Natural killer cell (primary cell): ENCODE measurements around the gene SHC2. TPM values are rescaled to one million over a fixed set of nuclear protein-coding genes. Genes with fewer than 3 reads are reported as not detected.

Source experiments
- ATAC-seq, 3 donors: fragments of 150-1000 bp in 2 of 3; fragments of 200-7000 bp in 1 of 3; cut with Tn5 transposase; 1 replicate in 1 of 3; 2 replicates in 2 of 3; pipeline ENCODE4 v1.10.0; 2021; ENCODE audit warnings: mild to moderate bottlenecking in 2 of 3, moderate library complexity in 2 of 3
- DNase-seq, 2 donors: peaks; one replicate each; pipeline versions ENCODE4 v3.0.0 to v3.0.0-alpha.2; 2013 to 2021; ENCODE audit warnings: mixed read lengths in 1 of 2
- H3K27ac ChIP-seq: one replicate; pipeline ENCODE4 v1.5.1; 2013; ENCODE audit warnings: mild to moderate bottlenecking, low read length
- H3K27me3 ChIP-seq: one replicate; pipeline ENCODE4 v1.6.1; 2013; ENCODE audit warnings: low read length; ENCODE audit not compliant: control insufficient read depth, insufficient read depth
- H3K36me3 ChIP-seq: one replicate; pipeline ENCODE4 v1.6.1; 2013; ENCODE audit warnings: low read length; ENCODE audit not compliant: control insufficient read depth, insufficient read depth
- H3K4me1 ChIP-seq: one replicate; pipeline ENCODE4 v1.6.1; 2013; ENCODE audit warnings: low read length; ENCODE audit not compliant: control insufficient read depth, insufficient read depth
- H3K4me3 ChIP-seq: one replicate; pipeline ENCODE4 v1.5.1; 2013; ENCODE audit warnings: low read length
- H3K9me3 ChIP-seq: one replicate; pipeline ENCODE4 v1.6.1; 2013; ENCODE audit warnings: low read length; ENCODE audit not compliant: control insufficient read depth, insufficient read depth
- H3K27ac Mint-ChIP-seq, 2 donors: one replicate each; pipeline ENCODE4 v1.8.0; 2022; ENCODE audit warnings: mild to moderate bottlenecking in 2 of 2, mixed read lengths in 2 of 2, moderate library complexity in 1 of 2
- H3K27me3 Mint-ChIP-seq, 2 donors: one replicate each; pipeline ENCODE4 v1.8.0; 2022; ENCODE audit warnings: low read depth in 2 of 2, mixed read lengths in 2 of 2
- H3K36me3 Mint-ChIP-seq: one replicate; pipeline ENCODE4 v1.8.0; 2022; ENCODE audit warnings: mixed read lengths
- H3K4me1 Mint-ChIP-seq, 2 donors: one replicate each; pipeline ENCODE4 v1.8.0; 2022; ENCODE audit warnings: mixed read lengths in 2 of 2
- H3K4me3 Mint-ChIP-seq: one replicate; pipeline ENCODE4 v1.8.0; 2022; ENCODE audit warnings: mild to moderate bottlenecking, moderate library complexity, mixed read lengths
- H3K9me3 Mint-ChIP-seq, 2 donors: one replicate each; pipeline ENCODE4 v1.8.0; 2022; ENCODE audit warnings: mixed read lengths in 2 of 2
- CTCF ChIP-seq: fragments of 200-600 bp; IDR thresholded peaks from one replicate; pipeline ENCODE4 v1.8.0; 2022; ENCODE audit warnings: antibody characterized with exemption
- WGBS: methylation state at CpG from one replicate; pipeline ENCODE4 v1.1.7; 2013; ENCODE audit warnings: missing lambda C conversion rate; ENCODE audit not compliant: insufficient coverage; 5-methylcytosine and 5-hydroxymethylcytosine counted together
- intact Hi-C: fragments of 100-400 bp; cut with micrococcal nuclease; formaldehyde crosslinking; loops from one replicate; pipeline ENCODE4 v1.14.2; 2022
- total RNA-seq, 4 donors: library from RNA; stranded (reverse); fragments of 120-200 nt in 1 of 4; gene quantifications; one replicate each; pipeline versions ENCODE4 v1.2.3 to v1.2.4, GENCODE V29; 2013 to 2022

The SHC2 gene, protein sequence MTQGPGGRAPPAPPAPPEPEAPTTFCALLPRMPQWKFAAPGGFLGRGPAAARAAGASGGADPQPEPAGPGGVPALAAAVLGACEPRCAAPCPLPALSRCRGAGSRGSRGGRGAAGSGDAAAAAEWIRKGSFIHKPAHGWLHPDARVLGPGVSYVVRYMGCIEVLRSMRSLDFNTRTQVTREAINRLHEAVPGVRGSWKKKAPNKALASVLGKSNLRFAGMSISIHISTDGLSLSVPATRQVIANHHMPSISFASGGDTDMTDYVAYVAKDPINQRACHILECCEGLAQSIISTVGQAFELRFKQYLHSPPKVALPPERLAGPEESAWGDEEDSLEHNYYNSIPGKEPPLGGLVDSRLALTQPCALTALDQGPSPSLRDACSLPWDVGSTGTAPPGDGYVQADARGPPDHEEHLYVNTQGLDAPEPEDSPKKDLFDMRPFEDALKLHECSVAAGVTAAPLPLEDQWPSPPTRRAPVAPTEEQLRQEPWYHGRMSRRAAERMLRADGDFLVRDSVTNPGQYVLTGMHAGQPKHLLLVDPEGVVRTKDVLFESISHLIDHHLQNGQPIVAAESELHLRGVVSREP
- under 1 TPM in 1 of 3 donors, not detected in 2; 0.75 TPM for total RNA-seq
- 0.05 TPM for total RNA-seq (2013)

- Mint-ChIP-seq H3K27ac (no peak within 1 kb of the TSS), H3K4me1 (no peaks in the 10 kb centered on the region), H3K27me3 (peaks cover 0 to 20% of the 10 kb centered on the region in 2 donors), H3K36me3 (no peaks in the 10 kb centered on the region), H3K4me3 (peak within 1 kb of the TSS; percentile 71), H3K9me3 (peaks cover 0 to 5% of the 10 kb centered on the region in 2 donors)
- WGBS, result 4% methylated on average over 75 of the region's 85 CpGs
- Histone ChIP-seq H3K36me3 (no peaks in the 10 kb centered on the region), H3K4me1 (peaks cover 11% of the 10 kb centered on the region), H3K27ac (no peak within 1 kb of the TSS), H3K27me3 (peaks cover 21% of the 10 kb centered on the region), H3K4me3 (no peak within 1 kb of the TSS), H3K9me3 (no peaks in the 10 kb centered on the region)
- TF ChIP-seq CTCF, result no peak
- intact Hi-C loops, result no loop called here
- DNase-seq (no peak), ATAC-seq (peak in 2 of 3 donors; percentile 42 to 64)
These were observed at the start of gene SHC2 for GRCh38 chr19:460877-461720. TSS of gene SHC2 (minus strand) at chr19:461033. CDS start at chr19:460996, 37 bp downstream.

DNA sequence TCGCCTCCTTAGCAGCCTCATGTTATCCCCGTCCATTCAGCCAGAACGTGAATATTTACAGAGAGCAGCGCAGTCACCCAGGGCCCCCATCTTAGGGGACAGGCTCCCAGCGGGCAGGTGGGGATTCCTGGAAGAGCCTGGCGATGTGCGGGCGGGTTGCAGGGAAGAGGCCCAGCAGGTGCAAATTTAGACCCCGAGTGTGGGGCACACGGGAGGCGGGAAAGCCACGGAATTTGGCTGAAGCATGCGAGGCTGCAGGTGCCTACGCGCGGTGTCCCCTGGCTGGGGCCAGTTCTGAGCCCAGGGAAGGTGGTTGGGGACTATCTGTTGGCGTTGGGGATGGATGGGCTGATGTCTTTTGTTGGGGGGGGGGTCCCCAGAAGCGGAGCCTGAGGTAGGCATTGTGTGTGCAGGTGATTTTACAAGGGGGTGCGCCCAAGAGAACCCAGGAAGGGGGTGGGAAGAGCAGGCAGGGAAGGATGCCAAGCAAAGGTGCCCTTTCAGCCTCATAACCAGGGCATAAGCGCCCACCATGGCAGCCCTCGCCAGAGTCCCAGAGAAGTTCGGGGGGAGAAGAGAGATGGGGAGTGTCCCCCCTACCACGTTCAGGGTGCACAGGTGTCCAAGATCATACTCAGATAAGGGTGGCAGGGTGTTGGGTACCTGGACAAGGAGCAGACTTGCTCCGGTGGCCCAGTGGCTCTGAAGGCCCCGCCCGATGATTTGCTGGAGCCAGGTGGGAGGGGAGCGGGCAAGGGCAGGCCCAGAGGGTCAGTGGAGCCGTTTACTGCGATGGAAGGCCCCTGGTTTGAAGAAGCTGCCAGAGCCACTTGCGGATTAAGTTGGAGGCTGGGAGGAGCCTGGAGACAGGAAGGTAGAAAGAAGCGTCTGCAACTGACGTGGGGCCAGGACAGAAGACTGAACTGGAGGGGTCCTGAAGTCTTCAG lies 47.6 kb upstream of the SHC2 start:
- Mint-ChIP-seq H3K27me3 (no peaks in the 10 kb centered on the region), H3K36me3 (no peaks in the 10 kb centered on the region), H3K4me3 (peak overlapping the region; percentile 96), H3K27ac (peak overlapping the region; percentile 96 to 98), H3K4me1 (peaks cover 23 to 53% of the 10 kb centered on the region in 2 donors), H3K9me3 (no peaks in the 10 kb centered on the region)
- no peaks in the 10 kb centered on the region for H3K9me3 ChIP-seq
- H3K27ac ChIP-seq, result peak overlapping the region; percentile 97
- peaks cover 62% of the 10 kb centered on the region for H3K4me1 ChIP-seq
- H3K27me3 ChIP-seq, result no peaks in the 10 kb centered on the region
- no peak for ATAC-seq
- 71% methylated on average over 32 of the region's 32 CpGs for WGBS
- H3K4me3 ChIP-seq, result peak overlapping the region; percentile 68
- DNase-seq, result no peak
- intact Hi-C loops, result no loop called here
- no peak for TF ChIP-seq CTCF
- no peaks in the 10 kb centered on the region for H3K36me3 ChIP-seq

DNA sequence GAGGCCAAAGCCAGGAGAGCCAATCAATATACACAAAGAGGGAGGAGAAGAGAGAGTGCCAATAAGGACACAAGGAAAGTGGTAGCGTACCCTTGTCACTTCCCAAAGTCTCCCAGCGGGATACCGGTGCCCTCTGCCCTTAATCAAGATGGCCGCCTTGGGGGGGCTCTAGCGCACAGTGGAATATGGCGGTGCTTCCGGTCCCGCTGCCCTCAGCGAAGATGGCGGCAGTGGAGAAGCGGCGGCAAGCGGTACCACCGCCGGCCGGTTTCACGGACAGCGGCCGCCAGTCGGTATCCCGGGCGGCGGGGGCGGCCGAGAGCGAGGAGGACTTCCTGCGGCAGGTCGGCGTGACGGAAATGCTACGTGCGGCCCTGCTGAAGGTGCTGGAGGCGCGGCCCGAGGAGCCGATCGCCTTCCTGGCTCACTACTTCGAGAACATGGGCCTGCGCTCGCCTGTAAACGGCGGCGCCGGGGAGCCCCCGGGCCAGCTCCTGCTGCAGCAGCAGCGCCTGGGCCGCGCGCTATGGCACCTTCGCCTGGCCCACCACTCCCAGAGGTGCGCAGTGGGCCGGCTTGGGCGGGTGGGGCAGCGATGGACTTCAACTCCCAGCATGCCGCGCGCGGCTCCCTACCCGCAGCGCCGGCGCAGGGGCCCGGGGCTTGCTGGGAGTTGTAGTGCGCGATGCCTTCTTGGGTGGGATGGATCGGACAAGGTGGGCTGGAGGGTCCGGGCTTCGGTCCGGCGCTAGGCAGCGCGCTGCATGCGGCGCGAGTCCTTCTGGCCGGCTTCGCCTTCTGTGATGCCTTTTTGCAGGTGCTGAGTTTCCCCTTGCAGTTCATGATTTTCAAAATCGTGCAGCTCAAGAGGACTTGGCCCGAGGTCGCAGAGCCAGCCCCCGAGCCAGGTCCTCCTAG lies 46.7 kb upstream of the SHC2 start, which contains the start of gene TPGS1:
TSS of gene TPGS1 (plus strand) at position 212 of the 918 bp plus-strand sequence. CDS start at position 222, 10 bp downstream.
- peaks cover 56% of the 10 kb centered on the region for H3K4me1 ChIP-seq
- H3K4me3 Mint-ChIP-seq, result peak within 1 kb of the TSS; percentile 96
- H3K4me1 Mint-ChIP-seq, result peaks cover 23 to 53% of the 10 kb centered on the region in 2 donors
- no peaks in the 10 kb centered on the region for H3K9me3 ChIP-seq
- ATAC-seq (peak; percentile 46 to 77 (median 61)), DNase-seq (peak; percentile 85 to 86)
- H3K36me3 Mint-ChIP-seq, result no peaks in the 10 kb centered on the region
- intact Hi-C loops, result loop anchor here (2.0 kb wide), 1 partner anchor 19 kb away; no protein-coding TSS in a partner anchor
- WGBS, result under 1% methylated on average over 81 of the region's 81 CpGs
- no peaks in the 10 kb centered on the region for H3K27me3 Mint-ChIP-seq
- H3K4me3 ChIP-seq, result peak within 1 kb of the TSS; percentile 68
- TF ChIP-seq CTCF, result no peak
- no peaks in the 10 kb centered on the region for H3K27me3 ChIP-seq
- no peaks in the 10 kb centered on the region for H3K36me3 ChIP-seq
- peak within 1 kb of the TSS; percentile 96 to 98 for H3K27ac Mint-ChIP-seq
- H3K27ac ChIP-seq, result peak within 1 kb of the TSS; percentile 97
- H3K9me3 Mint-ChIP-seq, result no peaks in the 10 kb centered on the region
